ENCODE measurements around the gene PDE8B.
A peak's percentile ranks its signal among the peaks of the same experiment; 100 is the strongest.
"Not testable (repeated sequence)": the region's sequence is repeated elsewhere in the genome, so short reads cannot be mapped to it uniquely, and the experiment has no call there.

Gene PDE8B

DNA sequence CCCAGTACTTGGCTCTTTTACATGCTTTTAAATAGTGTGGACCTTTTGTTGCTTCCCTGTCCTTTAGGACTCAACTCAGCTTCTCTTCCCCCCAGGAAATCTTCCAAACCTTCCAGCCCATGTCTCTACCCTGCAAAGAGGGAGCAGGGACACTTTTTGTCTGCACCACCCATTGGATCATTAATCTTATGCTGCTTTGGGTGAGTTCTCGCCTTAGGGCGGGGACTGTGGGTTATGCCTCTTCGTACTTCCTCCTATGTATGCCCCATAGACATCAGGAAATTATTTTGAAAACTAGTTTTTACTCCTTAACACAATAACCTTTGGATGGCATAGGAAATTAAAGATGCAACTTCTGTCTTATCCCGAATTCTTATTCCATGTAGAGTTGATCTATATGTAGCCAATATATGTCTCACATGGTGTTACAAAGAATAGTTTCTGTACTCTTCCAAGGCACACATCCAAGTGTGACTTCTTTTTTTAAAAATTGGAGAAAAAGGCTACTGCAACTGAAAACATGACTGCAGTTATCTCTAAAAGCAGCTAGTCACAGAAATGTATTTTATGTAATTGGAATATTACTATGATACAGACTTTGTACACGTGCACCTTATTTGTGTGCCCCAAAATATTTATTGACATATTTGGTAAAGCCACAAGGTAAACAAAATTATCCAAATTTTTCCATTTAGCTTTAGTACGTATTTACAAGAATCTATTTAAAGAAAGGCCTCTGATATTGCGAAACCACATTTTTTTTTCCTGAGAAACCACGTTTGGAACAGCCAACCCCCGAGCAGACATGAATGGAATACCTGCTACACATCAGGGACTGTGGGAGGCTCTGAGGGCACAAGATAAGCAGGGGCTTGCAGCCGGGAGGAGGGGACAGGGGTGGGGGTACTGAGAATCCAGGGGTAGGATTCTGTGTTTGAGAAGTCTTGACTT, 148.1 kb downstream of the PDE8B start:
- DNase-seq (ENCODE audit: low read depth) = no peak

GRCh38 chr5:77359231-77359630, 148.8 kb downstream of the PDE8B start:
- DNase-seq (ENCODE audit: low read depth) = no peak

DNA sequence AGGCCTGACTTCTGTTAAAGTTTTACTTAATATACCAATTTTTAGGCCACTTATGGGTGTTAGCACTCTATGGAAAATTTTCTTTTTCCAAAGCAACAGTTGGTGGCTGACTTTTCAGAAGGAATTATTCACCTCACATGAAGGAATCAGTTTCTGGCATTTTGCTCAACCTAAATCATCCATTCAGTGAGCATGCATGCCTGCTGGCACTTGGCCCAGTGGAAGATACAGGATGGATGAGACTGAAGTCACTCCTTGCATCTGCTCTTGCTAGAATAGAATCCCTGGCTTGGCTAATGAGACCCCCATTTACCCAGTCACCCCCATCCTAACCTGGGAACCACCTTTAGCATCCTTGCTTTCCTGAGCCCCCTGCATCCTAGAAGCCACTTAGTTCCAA, 149.9 kb downstream of the PDE8B start:
- DNase-seq (ENCODE audit: low read depth) = no peak

DNA sequence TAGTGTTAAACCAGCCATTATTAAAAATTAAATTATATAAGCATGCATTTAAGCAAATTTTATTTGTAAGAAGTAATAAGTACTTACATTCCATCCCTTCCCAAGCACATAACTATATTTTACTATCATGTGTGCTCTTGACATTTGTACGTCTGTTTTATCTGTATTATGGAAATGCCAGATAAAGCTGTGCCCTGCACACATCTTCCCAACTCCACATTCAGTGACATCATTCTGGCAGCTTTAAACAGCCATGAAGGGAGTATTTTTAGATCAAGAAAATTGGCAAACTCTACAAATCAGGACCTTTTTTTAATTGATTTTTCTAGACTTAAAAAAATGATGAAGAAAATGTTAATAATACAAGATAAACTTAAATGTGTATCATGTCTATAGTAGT, 150.5 kb downstream of the PDE8B start:
- no peak for DNase-seq (ENCODE audit: low read depth)

DNA sequence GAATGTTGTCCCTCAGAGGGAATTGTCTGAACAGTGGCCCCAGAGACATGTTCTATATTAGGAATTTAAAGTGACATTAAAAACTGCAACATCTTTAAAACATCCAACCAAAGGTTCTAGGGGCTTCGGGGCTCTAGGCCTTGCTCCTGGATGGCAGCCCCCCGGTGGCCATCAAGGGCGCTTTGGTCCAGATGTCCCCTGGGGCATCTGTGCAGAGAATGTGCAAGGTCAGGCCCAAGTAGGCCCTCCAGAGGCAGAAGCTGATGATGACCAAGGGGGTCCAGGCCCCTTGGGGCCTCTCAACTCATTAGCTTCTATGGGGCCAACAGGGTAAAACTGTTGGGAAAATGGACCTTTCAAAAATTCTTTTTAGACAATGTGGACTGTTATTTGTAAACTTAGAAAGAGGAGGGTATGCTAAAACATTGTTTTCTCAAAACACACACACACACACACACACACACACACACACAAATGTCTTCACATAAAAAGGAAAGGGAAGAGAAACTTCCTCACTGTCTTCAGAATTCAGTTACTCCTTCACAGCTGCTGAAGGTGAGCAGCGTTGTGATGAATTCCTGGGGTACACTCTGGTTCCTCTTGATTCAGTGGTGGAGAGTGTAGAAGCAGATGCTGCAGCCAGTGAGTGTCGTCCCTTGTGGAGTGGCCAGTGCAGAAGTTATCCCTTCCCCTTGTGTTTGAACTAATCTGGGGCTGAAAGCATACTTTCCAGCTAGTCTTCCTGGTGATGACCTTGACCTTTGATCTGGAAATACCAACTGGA, 156.4 kb downstream of the PDE8B start:
- DNase-seq (ENCODE audit: low read depth) = no peak

GRCh38 chr5:77367741-77368140, 157.3 kb downstream of the PDE8B start:
- no peak for DNase-seq (ENCODE audit: low read depth)

- DNase-seq (ENCODE audit: low read depth) = no peak
Observed at GRCh38 chr5:77368367-77368766, 157.9 kb downstream of the PDE8B start.

DNA sequence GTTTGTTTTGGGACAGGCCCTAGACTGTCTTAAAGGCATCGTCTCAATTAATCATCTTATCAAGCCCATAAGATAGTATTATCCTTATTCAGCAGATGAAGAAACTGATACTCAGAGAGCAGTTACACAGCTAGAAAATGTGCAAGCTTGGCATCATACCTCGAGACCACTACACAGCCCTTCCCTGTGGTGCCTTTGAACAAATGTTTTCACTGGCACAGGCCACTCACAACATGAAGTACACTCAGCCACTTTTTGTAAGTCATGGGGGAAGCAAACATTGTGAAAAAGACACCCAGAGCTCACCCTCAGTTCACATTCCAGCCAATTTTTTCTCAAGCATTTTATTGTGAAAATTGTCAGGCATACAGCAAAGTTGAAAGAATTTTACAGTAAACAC, 159.1 kb downstream of the PDE8B start:
- DNase-seq (ENCODE audit: low read depth) = no peak

DNA sequence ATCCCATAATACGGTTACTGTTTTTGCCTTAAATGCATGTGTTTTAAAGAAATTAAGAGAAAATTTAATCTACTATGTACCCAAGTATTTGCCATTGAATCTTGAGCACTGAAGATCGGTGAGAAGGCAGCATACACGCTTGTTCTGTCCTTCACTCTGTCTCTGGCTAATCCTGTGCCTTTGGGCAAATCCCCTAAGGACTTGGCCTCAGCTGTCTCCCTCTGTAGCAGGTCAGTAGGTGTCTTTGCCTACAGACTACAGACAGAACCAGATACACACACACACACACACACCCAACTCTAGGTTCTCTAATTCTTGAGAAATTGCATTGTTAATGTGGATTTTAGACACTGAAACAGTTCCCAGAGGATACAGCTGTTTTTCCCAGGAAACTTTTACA, 164.2 kb downstream of the PDE8B start:
- no peak for DNase-seq (ENCODE audit: low read depth)

GRCh38 chr5:77376609-77377300, 166.3 kb downstream of the PDE8B start:
- no peak for DNase-seq (ENCODE audit: low read depth)

GRCh38 chr5:77379558-77380061, 169.1 kb downstream of the PDE8B start:
- peak; percentile 8 for DNase-seq (ENCODE audit: low read depth)

- DNase-seq (ENCODE audit: low read depth) = no peak
Observed at GRCh38 chr5:77380636-77381035, 170.2 kb downstream of the PDE8B start.

DNA sequence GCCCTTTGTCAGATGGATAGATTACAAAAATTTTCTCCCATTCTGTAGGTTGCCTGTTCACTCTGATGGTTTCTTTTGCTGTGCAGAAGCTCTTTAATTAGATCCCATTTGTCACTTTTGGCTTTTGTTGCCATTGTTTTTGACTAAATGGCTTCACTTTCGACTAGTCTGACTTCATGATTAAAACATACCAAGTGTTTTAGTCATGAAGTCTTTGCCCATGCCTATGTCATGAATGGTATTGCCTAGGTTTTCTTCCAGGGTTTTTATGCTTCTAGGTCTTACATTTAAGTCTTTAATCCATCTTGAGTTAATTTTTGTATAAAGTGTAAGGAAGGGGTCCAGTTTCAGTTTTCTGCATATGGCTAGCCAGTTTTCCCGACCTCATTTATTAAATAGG, 172.9 kb downstream of the PDE8B start:
- DNase-seq (ENCODE audit: low read depth) = not testable (repeated sequence)

- DNase-seq (ENCODE audit: low read depth) = not testable (repeated sequence)
Observed at GRCh38 chr5:77386340-77386739, 175.9 kb downstream of the PDE8B start.

DNA sequence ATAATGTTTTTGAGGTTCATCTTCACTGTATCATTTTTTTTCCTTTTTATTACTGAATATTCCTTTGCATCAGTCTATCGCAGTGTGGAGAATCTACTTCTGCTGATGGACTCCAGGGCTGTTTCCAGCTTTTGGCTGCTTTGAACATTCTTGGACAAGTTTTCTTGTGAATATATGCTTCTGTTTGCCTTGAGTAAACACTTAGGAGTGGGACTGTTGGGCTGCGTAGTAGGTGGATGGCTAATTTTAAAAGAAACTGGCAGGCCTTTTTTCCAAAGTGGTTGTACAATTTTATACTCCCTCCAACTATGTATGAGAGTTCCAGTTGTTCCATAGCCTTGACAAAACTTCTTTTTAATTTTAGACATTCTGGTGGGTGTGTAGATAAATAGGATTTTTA, 179.3 kb downstream of the PDE8B start:
- DNase-seq (ENCODE audit: low read depth) = no peak

DNA sequence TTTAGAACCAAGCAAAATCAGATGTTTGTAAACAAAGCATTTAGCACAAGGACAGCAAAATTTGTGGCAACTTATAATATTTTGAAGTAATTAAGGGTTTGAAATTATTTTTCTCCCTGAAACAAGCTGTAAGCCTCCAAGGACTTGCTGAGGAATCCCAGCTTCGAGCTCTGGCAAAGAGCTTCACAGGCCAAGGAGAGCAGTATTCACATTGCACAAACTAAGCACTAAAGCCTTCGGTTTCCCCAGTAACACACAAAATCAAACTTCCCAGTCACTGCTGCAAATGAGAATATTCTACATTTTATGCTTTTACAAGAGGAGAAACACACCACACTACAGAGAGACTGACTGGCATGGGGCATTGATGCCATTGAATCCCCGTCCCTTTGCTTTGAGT, 179.7 kb downstream of the PDE8B start:
- no peak for DNase-seq (ENCODE audit: low read depth)

- DNase-seq (ENCODE audit: low read depth) = no peak
Observed at GRCh38 chr5:77390795-77391194, 180.3 kb downstream of the PDE8B start.

DNA sequence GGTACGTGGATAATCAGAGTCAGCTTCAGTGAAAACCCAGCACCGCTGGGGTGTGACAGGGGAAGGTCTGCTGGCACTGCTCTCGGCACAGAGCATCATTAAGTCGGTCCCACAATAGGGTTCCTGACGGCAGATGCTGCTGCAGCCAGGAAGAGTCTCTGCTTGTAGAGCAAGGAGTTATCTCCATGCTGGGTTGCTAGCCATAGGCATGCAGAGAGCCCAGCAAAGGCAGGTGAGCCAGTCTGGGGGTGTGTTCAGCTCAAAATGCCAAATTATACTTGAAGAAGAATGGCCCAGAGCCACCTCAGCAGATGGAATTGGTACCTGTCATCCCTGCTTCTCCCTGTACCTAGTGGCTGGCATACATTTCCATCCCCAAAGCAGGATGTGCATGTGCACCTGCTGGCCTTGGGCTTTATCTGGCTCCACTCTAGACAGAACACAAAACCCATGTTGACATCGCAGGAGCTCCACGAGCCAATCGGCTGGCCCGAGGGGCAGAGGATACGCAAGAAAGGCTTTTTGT, 180.8 kb downstream of the PDE8B start:
- DNase-seq (ENCODE audit: low read depth) = no peak

DNA sequence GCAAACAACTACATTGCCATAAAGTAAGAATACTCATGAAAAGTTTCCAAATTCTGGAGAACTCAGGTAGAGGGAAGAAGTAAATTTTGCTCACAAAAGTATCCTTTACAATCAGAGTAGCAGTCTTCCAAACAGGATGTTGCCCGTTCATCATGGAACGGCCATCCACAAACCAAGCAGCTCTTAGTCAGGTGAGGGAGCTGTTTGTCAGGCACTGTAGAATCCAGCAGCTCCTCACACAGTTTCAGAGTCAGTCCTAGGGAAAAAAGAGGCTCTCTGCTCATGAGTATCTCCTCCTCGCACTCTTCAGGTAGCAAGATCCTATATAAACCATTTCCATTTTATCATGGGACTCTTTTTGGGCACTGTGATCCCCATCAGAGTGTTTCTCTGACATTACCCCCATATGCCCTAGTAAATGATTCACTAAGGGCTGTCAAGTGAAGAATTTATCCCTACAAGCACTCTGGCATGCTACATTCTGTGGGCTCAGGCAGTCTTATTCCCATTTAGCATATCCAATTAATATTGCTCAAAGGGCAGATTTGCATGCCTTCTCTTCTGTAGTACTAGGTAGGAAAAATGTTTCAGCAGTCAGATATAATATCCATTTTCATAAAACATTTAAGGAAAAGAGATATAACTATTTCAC, 183.7 kb downstream of the PDE8B start:
- no peak for DNase-seq (ENCODE audit: low read depth)

DNA sequence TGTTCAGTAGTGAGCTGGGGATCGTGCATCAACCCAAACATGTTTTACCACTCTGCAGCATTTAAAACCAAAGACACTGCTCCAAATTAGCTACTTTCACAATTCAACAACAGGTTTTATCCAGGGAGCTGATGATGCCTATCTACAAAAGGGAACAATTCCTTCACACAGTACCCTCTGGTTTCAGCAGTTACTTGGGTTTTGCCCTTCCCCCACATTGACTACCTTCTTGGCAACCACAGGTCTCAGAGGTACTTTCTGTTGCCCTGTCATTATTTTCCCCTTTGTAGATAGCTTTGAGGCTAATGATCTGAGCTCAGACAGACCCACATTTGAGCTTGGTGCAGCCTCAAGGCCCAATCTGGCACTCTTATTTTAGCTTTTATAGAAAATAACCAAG, 185.5 kb downstream of the PDE8B start:
- DNase-seq (ENCODE audit: low read depth) = no peak

GRCh38 chr5:77397686-77398292, 187.3 kb downstream of the PDE8B start:
- no peak for DNase-seq (ENCODE audit: low read depth)

Data from stimulated activated CD8-positive, alpha-beta memory T cell treated with anti-CD3 and anti-CD28 coated beads, Interleukin-7, amount 100 ng/mL, for 24 hours (primary cell).